Mesenchymal stem cell (in vitro differentiated cells and primary cell): Measurements from ENCODE around the gene ASIC4.

Experiments
- DNase-seq: peaks from one replicate; pipeline ENCODE4 v3.0.0-alpha.2; 2013
- H2AFZ ChIP-seq: one replicate; pipeline ENCODE4 v1.6.1; 2013; ENCODE audit warnings: low read depth, mild to moderate bottlenecking, control low read depth, inconsistent platforms, low read length, moderate library complexity
- H2AK5ac ChIP-seq: 2 replicates; pipeline ENCODE4 v1.6.1; 2013; ENCODE audit warnings: low read length, moderate library complexity, mild to moderate bottlenecking, inconsistent platforms; ENCODE audit not compliant: severe bottlenecking
- H2BK120ac ChIP-seq: one replicate; pipeline ENCODE4 v1.6.1; 2013; ENCODE audit warnings: low read depth, mild to moderate bottlenecking, inconsistent platforms, low read length, moderate library complexity
- H2BK12ac ChIP-seq, 2 experiments: one replicate each; pipeline ENCODE4 v1.6.1; 2013; ENCODE audit warnings: inconsistent platforms in 2 of 2, low read length in 2 of 2, mild to moderate bottlenecking in 2 of 2, moderate library complexity in 2 of 2, control low read depth in 1 of 2
- H2BK15ac ChIP-seq: one replicate; pipeline ENCODE4 v1.6.1; 2013; ENCODE audit warnings: mild to moderate bottlenecking, low read depth, inconsistent platforms; ENCODE audit not compliant: poor library complexity, severe bottlenecking
- H2BK5ac ChIP-seq: 2 replicates; pipeline ENCODE4 v1.6.1; 2013; ENCODE audit warnings: low read depth, mild to moderate bottlenecking, low read length, control low read depth, inconsistent platforms; ENCODE audit not compliant: poor library complexity, severe bottlenecking
- H3K14ac ChIP-seq, 2 experiments: one replicate each; pipeline ENCODE4 v1.6.1; 2013; ENCODE audit warnings: inconsistent platforms in 2 of 2, low read length in 2 of 2, control low read depth in 1 of 2, mild to moderate bottlenecking in 1 of 2, moderate library complexity in 1 of 2
- H3K18ac ChIP-seq, 2 experiments: one replicate each; pipeline ENCODE4 v1.6.1; 2013; ENCODE audit warnings: inconsistent platforms in 2 of 2, low read length in 2 of 2, control low read depth in 1 of 2, low read depth in 1 of 2, mild to moderate bottlenecking in 1 of 2
- H3K23ac ChIP-seq, 2 experiments: one replicate each; pipeline ENCODE4 v1.6.1; 2013; ENCODE audit warnings: inconsistent platforms in 2 of 2, low read length in 2 of 2, mild to moderate bottlenecking in 2 of 2, moderate library complexity in 2 of 2, control low read depth in 1 of 2
- H3K27ac ChIP-seq: 2 replicates; pipeline ENCODE4 v1.5.1; 2013; ENCODE audit warnings: mild to moderate bottlenecking, moderate library complexity, low read length, control low read depth, inconsistent platforms; ENCODE audit not compliant: poor library complexity, severe bottlenecking
- H3K27me3 ChIP-seq, 2 experiments: 2 replicates each; pipeline versions ENCODE4 v1.6.1 to v1.7.0; 2013; ENCODE audit warnings: low read length in 2 of 2, mild to moderate bottlenecking in 2 of 2, moderate library complexity in 2 of 2, control low read depth in 1 of 2, inconsistent platforms in 1 of 2; ENCODE audit not compliant: control insufficient read depth in 1 of 2, insufficient read depth in 1 of 2
- H3K36me3 ChIP-seq, 2 experiments: 2 replicates each; pipeline versions ENCODE4 v1.6.1 to v1.7.0; 2013; ENCODE audit warnings: low read length in 2 of 2, control low read depth in 1 of 2, inconsistent platforms in 1 of 2, low read depth in 1 of 2, mild to moderate bottlenecking in 1 of 2; ENCODE audit not compliant: insufficient read depth in 2 of 2, control insufficient read depth in 1 of 2
- H3K4ac ChIP-seq, 2 experiments: one replicate each; pipeline ENCODE4 v1.6.1; 2013; ENCODE audit warnings: inconsistent platforms in 2 of 2, low read length in 2 of 2, mild to moderate bottlenecking in 2 of 2, moderate library complexity in 2 of 2, control low read depth in 1 of 2, low read depth in 1 of 2
- H3K4me1 ChIP-seq: 2 replicates; pipeline ENCODE4 v1.6.1; 2013; ENCODE audit warnings: low read depth, low read length, control low read depth; ENCODE audit not compliant: control insufficient read depth, insufficient read depth
- H3K4me2 ChIP-seq: 2 replicates; pipeline ENCODE4 v1.6.1; 2013; ENCODE audit warnings: low read length, mild to moderate bottlenecking, inconsistent platforms; ENCODE audit not compliant: poor library complexity, severe bottlenecking
- H3K4me3 ChIP-seq, 2 experiments: 2 replicates each; pipeline versions ENCODE4 v1.5.1 to v1.7.0; 2013; ENCODE audit warnings: low read length in 2 of 2, mild to moderate bottlenecking in 2 of 2, control low read depth in 1 of 2, low read depth in 1 of 2; ENCODE audit not compliant: insufficient read depth in 1 of 2
- H3K79me1 ChIP-seq: replicated peaks from 2 replicates; pipeline ENCODE4 v1.6.1; 2013; ENCODE audit warnings: mild to moderate bottlenecking, control low read depth, low read length, inconsistent platforms; ENCODE audit not compliant: poor library complexity, severe bottlenecking
- H3K9ac ChIP-seq: 2 replicates; pipeline ENCODE4 v1.7.0; 2013; ENCODE audit warnings: mild to moderate bottlenecking, low read length, moderate library complexity
- H3K9me3 ChIP-seq: 2 replicates; pipeline ENCODE4 v1.7.0; 2013; ENCODE audit warnings: mild to moderate bottlenecking, low read length; ENCODE audit not compliant: control insufficient read depth
- H4K8ac ChIP-seq: one replicate; pipeline ENCODE4 v1.6.1; 2013; ENCODE audit warnings: inconsistent platforms, mild to moderate bottlenecking, low read length, moderate library complexity
- H4K91ac ChIP-seq: one replicate; pipeline ENCODE4 v1.6.1; 2013; ENCODE audit warnings: mild to moderate bottlenecking, low read length, inconsistent platforms
- WGBS: methylation state at CpG from one replicate; pipeline ENCODE4 v1.1.7; 2013; ENCODE audit warnings: mixed read lengths; 5-methylcytosine and 5-hydroxymethylcytosine counted together

The ASIC4 gene

DNA sequence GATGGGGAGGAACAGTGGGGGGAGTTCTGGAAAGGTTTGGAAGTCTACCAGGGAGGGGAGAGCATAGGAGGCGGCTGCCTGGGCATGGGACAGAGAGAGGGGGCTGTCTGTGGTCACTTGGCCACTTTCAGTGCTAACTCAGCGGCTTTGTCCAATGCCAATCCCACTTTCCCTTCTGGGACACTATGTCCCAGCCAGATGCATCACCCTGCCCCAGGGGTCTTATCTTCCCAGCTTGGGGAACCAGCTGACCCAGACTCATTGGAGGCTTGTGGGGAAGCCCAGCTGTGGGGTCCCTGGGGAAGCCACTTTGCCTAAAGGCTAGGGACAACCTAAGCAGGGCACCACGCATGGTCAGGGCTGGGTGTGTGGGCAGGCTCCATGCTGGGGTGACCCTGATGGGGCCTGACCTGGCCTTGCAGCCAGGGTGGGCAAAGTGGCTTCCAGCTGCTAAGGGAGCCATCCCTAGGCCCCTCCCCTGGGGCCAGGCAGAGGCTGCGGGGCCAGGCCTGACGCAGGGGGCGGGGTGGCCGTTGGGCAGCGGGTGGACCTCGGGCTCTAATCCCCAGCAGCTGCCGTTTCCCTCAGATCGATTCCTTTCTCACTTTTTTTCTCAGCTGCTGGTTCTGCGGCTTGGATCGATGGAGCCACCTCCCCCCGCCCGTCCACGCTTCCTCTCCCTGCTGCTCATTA, 1.6 kb upstream of the ASIC4 start:
- Histone ChIP-seq H2BK120ac (no peak overlapping the region), H2BK15ac (no peak overlapping the region), H3K4me3 (no peak overlapping the region), H2AK5ac (no peak overlapping the region), H3K27me3 (peaks cover 66 to 75% of the 10 kb centered on the region in 2 experiments), H3K14ac (peak overlapping the region in 1 of 2 experiments; percentile 31), H3K27ac (no peak overlapping the region), H2BK12ac (no peak overlapping the region), H4K91ac (no peak overlapping the region), H3K4me2 (no peak overlapping the region), H3K36me3 (peaks cover 0 to 9% of the 10 kb centered on the region in 2 experiments), H4K8ac (no peak overlapping the region), H3K4me1 (peaks cover 33% of the 10 kb centered on the region), H3K9me3 (no peaks in the 10 kb centered on the region), H3K79me1 (no peaks in the 10 kb centered on the region), H3K23ac (no peak overlapping the region), H3K4ac (no peak overlapping the region), H2BK5ac (no peak overlapping the region), H3K9ac (no peak overlapping the region), H3K18ac (no peak overlapping the region), H2AFZ (no peak overlapping the region)
- WGBS = 23% methylated on average over 15 of the region's 16 CpGs
- DNase-seq = no peak

GRCh38 chr2:219513787-219514186, 495 bp upstream of the ASIC4 start:
- DNase-seq = no peak
- WGBS = 44% methylated on average over 3 of the region's 4 CpGs

GRCh38 chr2:219514836-219515235, 554 bp downstream of the ASIC4 start:
- H3K4ac ChIP-seq = no peak overlapping the region
- peaks cover 0 to 4% of the 10 kb centered on the region in 2 experiments for H3K36me3 ChIP-seq
- H3K4me1 ChIP-seq = peaks cover 21% of the 10 kb centered on the region
- H2AFZ ChIP-seq = no peak overlapping the region
- H3K4me2 ChIP-seq = no peak overlapping the region
- H3K4me3 ChIP-seq = no peak overlapping the region
- no peak overlapping the region for H3K23ac ChIP-seq
- WGBS = 93% methylated on average over 21 of the region's 21 CpGs
- H3K27ac ChIP-seq = no peak overlapping the region
- no peak overlapping the region for H4K8ac ChIP-seq
- no peaks in the 10 kb centered on the region for H3K9me3 ChIP-seq
- H2BK5ac ChIP-seq = no peak overlapping the region
- H3K14ac ChIP-seq = no peak overlapping the region
- H3K18ac ChIP-seq = no peak overlapping the region
- no peak overlapping the region for H2AK5ac ChIP-seq
- no peak overlapping the region for H3K9ac ChIP-seq
- H2BK120ac ChIP-seq = no peak overlapping the region
- H3K79me1 ChIP-seq = no peaks in the 10 kb centered on the region
- no peak overlapping the region for H2BK15ac ChIP-seq
- H2BK12ac ChIP-seq = no peak overlapping the region
- DNase-seq = no peak
- H4K91ac ChIP-seq = no peak overlapping the region
- H3K27me3 ChIP-seq = peaks cover 70 to 80% of the 10 kb centered on the region in 2 experiments

More at GRCh38 chr2:219513787-219514186, 495 bp upstream of the ASIC4 start:
- Histone ChIP-seq H3K18ac (no peak overlapping the region), H3K9me3 (no peaks in the 10 kb centered on the region), H3K79me1 (no peaks in the 10 kb centered on the region), H3K4ac (no peak overlapping the region), H3K4me3 (no peak overlapping the region), H3K27ac (no peak overlapping the region), H4K91ac (no peak overlapping the region), H2BK12ac (no peak overlapping the region), H3K9ac (no peak overlapping the region), H3K36me3 (peaks cover 0 to 4% of the 10 kb centered on the region in 2 experiments), H3K23ac (no peak overlapping the region), H2BK120ac (no peak overlapping the region), H3K27me3 (peaks cover 70 to 80% of the 10 kb centered on the region in 2 experiments), H2BK5ac (no peak overlapping the region), H2AFZ (no peak overlapping the region), H3K14ac (no peak overlapping the region), H4K8ac (no peak overlapping the region), H2BK15ac (no peak overlapping the region), H2AK5ac (no peak overlapping the region), H3K4me1 (peaks cover 32% of the 10 kb centered on the region), H3K4me2 (peak overlapping the region; percentile 51)

DNA sequence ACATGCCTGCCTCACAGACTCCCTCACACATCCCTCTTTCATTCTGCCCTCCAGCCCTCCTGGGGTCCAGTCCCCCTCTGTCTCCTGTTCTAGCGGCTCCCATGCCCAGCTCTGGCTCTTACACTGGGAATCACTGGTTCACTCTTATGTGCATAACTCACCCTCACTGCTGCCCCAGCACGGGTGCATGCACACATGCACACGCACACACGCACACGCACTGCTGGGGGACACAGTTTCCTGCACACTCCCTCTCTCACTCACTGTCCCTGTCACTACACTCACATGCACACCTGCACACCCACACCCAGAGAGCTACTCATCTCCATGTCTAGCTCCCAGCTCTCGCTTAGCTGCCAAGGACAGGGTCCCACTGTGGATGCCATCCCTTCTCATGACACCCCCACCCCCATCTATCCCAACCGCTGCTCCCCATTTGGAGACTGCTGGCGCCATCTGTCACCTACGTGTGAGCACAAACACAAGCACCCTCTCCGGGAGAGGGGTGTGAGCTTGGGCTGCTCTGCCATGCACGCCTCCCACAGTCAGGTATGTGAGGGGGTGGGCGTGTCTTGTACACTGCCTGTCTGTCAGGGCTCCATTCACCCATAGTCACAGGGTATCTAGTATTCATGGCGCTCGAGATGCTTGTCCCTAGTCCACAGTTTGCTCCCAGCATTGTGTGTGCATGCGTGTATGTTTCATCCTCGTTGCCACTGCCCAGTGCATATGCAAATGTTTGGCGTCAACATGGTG, 1.8 kb downstream of the ASIC4 start:
- H3K18ac ChIP-seq = no peak overlapping the region
- no peak overlapping the region for H3K14ac ChIP-seq
- 84% methylated on average over 17 of the region's 17 CpGs for WGBS
- no peak overlapping the region for H3K4ac ChIP-seq
- no peak overlapping the region for H2BK120ac ChIP-seq
- peaks cover 20% of the 10 kb centered on the region for H3K4me1 ChIP-seq
- H3K9ac ChIP-seq = no peak overlapping the region
- no peak overlapping the region for H2BK12ac ChIP-seq
- no peak overlapping the region for H4K8ac ChIP-seq
- H3K23ac ChIP-seq = peak overlapping the region in 1 of 2 experiments; percentile 78
- peaks cover 0 to 4% of the 10 kb centered on the region in 2 experiments for H3K36me3 ChIP-seq
- no peak overlapping the region for H2AK5ac ChIP-seq
- H3K4me3 ChIP-seq = peak overlapping the region in 1 of 2 experiments; percentile 24
- H3K27me3 ChIP-seq = peaks cover 61 to 71% of the 10 kb centered on the region in 2 experiments
- H3K79me1 ChIP-seq = no peaks in the 10 kb centered on the region
- no peak overlapping the region for H2BK5ac ChIP-seq
- H2BK15ac ChIP-seq = no peak overlapping the region
- no peak for DNase-seq
- no peak overlapping the region for H4K91ac ChIP-seq
- no peak overlapping the region for H2AFZ ChIP-seq
- no peak overlapping the region for H3K27ac ChIP-seq
- H3K9me3 ChIP-seq = no peaks in the 10 kb centered on the region
- H3K4me2 ChIP-seq = no peak overlapping the region
